ENCODE measurements around the gene MORN1.

The MORN1 gene

DNA sequence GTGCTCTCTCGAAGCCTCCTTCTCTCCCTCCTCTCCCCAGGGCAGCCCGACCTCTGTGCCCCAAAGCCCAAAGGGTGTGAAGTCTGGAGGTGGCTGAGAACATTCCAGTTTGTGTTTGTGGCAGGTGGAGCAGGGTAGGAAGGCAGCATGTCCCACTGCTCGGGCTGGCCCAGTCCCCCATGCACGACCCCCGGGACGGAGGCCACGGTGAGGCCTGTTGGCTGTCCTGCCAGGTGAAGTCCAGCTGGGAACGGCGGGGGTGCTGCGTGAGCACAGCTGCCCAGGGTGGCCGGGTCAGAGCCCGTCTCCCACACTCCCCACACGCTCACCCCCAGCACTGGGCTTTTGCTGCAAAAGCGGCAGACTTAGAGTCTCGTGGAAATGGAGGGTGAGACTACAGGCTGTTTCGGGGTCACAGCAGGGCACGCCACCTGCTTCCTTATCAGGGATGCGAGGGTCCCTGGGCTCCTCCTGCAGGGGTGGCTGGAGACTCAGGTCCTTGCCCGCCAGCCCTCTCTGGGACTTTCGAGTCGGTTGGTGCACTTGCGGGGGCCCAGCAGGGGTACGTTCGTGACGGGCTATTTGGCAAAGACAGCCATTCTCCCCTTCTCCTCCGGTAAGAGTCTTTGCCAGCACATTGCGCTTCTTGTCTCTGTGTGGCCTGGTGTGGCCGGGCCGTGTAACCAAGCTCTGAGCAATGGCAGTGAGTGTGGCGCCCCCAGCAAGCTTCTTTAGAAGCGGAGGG is 40.3 kb downstream of the MORN1 start:
- no peak for DNase-seq (ENCODE audit: low spot score)

DNA sequence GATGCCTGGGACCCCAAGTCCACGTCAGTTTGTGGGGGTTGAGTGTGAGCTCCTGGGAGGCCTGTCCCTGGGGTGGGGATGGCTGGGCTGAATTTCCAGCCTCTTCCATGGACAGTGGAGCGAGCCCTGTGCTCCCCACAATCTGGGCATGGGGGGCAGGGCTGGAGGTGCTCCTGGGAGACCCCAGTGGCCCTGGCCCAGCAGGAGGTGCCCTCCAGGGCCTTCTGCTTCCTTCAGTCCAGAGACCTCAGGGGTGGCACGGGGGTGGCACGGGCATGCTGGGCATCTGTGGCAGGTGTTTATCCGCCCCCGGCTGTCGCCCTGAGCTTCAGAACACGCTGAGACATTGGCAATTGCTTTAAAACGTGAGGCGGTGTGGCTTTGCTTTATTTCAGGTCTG is 40.9 kb downstream of the MORN1 start:
- no peak for DNase-seq (ENCODE audit: low spot score)

DNA sequence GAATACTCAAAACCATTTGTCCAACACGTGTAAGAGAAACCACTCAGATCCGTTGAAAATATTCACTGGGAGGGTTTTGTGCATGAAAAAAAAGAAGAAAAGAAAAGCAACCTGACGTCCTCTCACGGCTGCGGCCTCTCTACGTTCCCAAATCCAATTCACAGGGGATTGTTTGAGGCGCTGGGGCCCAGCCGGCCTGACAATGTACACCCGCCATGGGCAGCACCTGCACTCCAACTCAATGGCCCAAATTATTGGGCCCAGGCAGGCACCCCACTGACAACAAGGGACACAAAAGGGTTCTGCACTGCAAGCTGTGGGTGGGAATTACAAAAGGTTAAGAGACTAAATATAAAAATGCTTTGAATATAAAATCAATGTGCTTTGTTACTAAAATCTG is 41.5 kb downstream of the MORN1 start:
- DNase-seq (ENCODE audit: low spot score), result no peak

DNA sequence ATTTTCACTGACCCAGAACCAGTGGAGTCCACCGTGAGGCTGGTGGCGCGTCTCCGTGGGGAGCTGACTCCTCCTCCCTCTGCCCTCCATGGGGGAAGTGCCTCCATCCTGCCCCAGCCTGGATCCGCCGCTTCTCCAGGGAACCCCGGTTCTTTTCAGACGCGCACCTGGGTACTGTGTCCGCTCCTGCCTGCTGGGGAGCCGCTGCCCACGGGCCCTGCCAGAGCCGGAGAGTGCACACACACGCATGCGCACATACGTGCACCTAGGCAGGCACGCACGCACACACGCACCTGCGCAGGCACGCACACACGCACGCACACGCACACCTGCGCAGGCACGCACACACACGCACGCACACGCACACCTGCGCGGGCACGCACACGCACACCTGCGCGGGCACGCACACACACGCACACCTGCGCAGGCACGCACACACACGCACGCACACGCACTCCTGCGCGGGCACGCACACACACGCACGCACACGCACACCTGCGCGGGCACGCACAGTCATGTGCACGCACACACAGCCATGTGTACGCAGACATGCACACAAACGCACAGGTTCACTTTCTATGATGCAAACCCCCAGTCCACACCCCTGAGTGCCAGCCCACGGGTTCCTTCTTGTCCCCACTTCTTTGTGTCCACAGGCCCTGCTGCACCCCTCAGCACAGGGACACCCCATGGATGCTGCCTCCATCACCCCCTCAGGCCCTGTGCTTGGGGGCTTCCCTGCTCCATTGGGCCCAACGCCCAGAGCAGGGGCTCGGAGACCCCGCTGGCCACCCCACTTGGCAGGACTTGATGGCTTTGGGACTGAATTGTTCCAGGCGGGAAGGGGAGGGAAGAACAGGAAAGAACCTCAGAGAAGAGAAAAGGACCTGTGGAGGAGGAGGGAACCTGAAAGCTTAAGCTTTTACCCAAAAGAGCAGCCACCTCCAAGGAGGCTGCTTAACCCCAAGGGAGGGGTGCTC is 42.7 kb downstream of the MORN1 start:
- no peak for DNase-seq (ENCODE audit: low spot score)

DNA sequence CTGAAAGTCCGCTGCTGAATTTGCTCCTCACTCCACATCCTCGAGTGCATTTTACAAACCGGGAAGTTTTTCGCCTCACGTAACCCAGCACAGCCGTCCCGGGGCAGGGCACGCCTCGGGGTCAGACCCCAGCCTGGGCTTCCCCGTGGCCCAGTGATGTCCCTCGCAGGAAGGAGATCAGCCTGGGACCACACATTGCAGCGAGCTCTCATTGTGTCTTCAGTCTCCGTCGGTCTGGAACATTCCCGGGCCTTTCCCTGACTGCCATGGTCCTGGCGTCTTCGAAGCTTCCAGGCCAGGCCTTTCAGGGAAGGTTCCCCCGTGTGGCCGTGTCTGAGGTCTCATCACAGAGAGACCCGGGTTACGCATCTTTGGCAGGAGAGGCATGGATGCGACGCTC is 43.5 kb downstream of the MORN1 start:
- DNase-seq (ENCODE audit: low spot score), result no peak

DNA sequence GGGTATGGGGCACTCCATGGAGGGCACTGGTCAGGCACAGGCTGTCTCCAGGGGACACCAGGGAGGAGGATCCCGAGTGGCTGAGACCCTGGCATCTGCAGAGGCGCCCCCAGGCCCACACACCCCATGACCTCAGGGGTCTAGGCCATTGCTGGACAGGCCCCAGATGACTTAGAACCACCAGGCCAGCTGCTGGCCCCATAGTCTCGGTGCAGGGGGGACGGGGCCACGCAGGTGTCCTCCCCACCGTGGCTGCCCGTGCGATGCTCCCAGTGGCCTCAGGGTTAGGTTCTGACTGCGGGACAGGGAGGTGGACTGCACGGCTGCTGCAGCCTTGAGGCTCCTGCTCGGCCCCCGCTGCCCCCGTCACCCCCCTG is 44.0 kb downstream of the MORN1 start:
- DNase-seq (ENCODE audit: low spot score), result no peak

DNA sequence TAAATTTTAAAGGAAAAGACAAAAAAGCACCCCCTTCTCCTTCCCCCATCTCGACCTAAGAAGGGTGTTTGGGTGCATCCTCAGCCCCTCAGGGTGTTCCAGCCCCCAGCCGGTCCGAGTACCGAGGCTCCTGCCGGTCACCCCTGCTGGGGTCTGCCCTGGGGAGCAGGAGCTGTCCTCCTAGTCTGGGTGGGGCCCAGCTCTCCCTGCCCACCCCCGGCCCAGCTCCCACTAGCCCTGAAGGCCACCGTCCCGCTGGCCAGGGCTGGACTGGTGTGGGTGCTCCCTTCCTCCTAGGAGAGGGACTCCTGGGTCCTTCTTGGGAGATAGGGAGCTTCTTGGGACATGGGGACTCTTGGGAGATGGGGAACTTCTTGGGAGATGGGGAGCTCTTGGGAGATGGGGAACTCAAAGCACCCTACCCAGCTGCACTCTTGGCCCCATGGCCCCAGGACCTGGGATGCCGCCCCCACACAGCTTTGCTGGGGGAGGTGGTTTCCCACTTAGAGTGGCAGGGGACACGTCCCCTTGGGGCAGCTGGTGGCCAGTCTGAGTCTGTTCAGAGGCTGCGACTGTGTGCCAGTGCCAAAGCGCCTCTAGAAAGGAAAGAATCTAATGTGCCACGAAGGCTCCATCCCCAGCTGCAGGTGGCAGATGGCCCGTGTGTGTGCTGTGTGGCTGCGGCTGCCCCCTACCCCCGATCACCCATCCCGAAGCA is 44.5 kb downstream of the MORN1 start:
- DNase-seq (ENCODE audit: low spot score), result no peak

DNA sequence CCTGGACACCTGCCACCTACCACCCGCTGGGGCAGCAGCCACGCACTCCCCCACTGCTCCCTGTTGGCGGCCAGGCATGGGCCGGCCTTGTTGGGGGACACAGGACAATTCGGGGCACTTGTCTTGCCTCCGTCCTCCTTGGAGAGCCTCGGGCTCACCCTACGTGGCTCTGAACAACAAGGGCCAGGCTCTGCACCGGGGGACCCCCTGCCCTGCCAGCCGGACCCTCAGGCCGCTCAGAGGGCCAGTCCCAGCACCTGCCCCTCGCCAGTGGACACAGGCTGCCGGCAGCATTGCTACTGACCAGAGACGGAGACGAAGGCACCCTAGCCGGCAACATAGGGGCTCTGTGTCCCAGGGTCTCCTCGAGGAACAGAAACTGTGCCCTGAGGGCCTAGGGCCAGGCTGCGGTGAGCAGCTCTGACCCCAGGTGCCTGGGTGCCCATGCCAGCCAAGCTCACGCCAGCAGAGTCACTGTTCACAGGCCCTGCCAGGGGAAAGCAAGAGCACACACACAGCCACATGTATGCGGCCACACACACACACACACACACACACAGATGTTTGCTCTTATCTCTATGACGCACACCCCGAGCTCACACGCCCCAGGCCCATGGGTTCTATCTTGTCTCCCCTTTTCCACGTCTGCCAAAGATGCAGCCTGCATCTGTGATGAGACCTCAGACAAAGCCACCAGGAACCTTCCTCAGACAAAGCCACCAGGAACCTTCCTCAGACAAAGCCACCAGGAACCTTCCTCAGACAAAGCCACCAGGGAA is 45.9 kb downstream of the MORN1 start:
- DNase-seq (ENCODE audit: low spot score), result no peak

DNA sequence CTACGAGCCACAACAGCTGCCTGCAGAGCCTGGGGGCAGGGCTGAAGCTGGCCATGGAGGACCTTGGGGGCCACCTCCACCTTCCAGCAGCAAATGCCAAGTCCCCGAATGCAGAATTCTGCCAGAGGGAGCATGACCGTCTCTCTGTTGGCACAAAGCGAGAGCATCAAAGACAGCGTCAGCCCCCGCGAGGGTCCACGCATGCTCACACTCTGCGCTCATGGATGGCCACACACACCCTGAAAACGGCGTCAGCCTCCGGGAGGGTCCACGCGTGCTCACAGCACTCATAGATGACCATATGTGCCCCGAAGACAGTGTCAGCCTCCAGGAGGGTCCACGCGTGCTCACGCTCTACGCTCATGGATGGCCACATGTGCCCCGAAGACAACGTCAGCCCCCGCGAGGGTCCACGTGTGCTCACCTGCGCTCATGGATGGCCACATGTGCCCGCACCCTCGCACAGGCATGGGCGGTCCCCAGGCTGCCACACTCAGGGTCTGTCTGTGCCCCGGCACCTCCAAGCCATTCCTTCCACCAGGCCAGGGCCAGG is 46.5 kb downstream of the MORN1 start:
- DNase-seq (ENCODE audit: low spot score), result no peak

DNA sequence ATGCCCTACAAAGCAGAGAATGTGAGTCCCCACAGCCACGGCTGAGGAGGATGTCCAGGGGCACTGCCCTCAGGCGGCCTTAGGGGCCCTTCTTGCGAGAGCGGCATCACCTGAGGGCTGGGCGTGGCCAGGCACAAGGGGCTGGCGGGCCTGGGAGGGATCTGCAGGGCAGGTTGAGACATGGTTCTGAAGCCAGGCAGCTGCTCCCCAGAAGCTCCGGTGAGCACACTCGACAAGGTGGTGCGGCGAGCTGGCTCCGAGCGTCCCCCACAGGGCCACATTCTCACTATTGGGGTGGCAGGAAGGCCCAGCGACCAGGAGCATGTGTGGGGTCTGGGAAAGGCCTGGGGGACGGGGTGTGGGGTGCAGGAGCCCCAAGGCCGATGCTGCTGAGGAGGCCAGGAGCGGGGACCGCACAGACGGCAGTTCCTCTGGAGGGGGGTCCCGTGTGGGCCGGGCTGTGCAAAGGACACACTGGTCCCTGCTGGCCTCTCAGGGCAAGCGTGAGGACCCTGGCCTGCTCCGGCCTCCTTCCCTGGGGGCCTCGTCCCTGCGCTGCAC is 47.2 kb downstream of the MORN1 start:
- DNase-seq (ENCODE audit: low spot score), result no peak

DNA sequence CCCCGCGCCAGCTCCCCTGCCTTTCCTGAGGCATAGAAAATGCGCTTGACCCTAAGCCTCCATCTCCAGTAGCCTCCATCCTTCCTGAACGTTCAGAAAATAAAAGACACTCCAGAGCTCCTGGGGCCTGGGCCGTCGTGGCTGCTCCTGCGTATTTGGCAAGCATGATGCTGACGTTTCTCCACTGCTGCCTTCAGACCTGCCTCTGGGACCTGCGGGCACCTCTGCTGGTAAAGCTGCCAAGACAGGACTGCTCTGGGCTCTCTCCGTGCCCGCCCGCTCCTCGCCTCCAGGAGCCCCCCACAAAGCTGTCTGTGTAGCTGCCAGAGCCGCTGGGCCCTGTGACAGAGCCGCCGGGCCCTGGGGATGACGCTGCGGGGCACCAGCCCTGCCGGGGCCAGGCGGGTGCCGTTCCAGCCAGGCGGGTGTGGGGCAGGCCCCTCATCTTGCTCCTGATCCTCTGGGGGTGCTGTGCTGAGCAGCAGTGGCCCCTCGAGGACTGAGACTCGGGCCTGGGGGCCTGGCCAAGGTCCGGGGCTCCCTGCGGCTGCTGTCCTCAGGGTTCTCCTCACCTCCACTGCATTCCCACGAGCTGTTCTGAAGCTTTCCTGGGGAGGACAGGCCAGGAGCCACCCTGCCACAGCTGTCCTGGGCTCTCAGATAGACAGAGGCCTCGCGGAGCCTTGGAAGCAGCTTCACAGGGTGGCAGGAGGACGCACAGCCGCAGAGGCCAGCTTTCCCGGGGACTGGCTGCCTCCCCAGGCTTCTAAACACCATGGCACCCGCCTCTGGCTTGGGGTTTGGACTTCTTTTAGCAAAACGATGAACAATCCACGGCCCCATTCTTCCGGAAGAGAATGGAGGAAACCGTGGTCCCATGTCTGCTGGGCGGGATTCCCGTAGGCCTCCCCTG is 48.1 kb downstream of the MORN1 start:
- DNase-seq (ENCODE audit: low spot score), result no peak

DNA sequence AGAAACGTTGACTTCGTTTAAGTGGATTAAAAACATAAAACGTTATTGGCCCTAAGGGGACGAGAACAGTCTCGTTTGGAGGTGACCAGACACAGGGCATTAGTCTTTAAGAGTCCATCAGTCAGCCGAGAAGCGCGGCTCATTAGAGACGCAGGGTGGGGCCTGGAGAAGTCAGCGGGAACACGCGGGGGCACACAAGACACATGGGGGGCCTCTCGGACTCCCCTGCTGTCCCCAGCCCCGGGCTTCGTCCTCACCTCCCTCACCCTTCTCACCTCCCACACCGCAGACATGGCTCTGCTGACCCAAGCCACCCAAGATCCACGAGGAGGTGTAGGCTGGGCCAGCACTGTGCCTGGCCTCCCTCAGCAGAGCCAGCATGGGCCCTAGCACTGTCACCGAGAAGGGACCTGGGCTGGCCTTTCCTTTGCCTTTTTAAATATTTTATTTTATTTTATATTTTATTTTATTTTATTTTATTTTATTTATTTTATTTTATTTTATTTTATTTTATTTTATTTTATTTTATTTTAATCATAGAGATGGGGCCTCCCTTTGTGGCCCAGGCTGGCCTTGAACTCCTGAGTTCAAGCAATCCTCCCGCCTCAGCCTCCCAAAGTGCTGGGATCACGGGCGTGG is 48.9 kb downstream of the MORN1 start:
- DNase-seq (ENCODE audit: low spot score), result no peak

DNA sequence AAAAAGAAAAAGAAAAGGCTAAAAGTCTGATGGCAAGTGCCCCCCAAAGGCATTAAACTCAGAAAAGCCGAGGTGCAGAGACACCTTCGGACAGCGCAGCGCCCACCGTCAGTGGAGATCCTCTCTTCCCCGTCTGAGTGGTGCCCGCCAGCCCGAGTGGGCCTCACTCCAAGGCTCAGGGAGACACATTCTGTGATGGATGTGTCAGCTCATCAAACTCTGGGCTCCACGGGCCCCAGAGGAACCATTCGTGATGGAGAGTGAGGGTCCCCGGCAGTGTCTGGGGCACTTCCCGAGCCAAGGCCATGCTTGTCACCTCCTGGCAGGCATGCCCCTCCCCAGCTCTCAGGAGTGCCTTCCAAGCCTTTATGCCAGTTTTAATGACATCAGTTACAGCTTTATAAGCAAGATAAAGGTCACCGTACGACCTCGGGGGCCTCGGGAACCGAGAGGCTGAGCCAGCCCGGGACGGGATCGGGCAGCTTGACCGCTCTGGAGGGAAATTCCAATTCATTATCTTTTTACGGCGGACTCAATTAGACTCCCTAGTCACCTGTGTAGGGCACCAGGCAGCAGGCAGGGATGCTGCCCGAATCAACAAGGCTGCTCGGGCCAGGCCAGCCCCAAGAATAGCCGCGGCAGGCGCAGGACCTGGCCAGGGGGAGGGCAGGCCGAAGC is 49.5 kb downstream of the MORN1 start:
- DNase-seq (ENCODE audit: low spot score), result no peak

DNA sequence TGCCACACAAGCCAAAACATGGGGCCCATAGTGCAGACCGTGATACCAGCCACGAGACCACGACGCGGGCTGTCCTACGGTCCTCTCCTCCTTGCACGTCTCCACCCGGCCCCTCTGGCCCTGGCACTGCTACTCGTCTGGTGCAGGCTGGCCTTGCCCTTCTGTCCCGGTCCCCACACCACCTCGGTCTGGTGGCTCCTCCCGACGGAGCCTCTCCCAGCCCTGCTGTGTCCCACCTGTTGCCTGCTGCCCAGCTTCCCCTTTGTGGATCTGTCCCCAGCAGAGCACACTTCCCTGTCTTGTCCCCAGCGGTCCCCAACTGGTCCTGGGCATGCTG is 50.5 kb downstream of the MORN1 start:
- DNase-seq (ENCODE audit: low spot score), result no peak

DNA sequence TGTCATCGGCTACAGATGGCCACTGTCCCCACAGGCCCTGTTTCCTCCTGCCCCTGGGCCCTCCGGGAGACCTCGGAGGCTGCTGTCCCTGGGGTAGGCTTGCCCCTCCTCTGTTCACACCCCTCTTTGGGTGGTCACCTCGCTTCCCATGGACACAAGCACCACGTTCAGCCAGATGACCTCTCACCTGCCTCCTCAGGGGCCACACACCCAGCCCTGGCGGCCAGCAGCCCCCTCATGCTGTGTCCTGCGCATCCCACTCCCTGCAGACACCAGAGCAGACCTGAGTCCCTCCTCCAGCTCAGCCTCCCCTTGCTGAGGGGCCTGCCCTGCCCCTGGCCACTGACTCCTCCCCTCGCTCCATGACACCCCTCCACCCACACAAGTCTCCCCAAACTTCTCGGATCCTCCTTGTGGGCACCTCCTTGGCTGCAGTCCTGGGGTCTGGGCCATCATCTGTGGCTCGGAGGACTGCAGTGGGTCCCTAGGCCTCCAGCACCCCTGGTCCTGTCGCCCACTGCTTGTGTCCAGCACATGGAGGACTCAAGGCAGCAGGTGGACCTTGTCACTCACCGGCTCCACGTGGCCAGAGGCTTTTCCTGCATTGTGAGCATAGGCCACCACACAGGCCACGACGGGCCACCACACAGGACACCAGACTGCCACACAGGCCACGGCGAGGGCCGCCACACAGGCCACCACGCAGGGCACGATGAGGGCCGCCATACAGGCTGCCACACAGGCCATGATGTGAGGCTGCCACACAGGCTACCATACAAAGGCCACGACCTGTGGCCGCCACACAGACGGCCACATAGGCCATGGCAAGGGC is 51.1 kb downstream of the MORN1 start:
- DNase-seq (ENCODE audit: low spot score), result no peak

DNA sequence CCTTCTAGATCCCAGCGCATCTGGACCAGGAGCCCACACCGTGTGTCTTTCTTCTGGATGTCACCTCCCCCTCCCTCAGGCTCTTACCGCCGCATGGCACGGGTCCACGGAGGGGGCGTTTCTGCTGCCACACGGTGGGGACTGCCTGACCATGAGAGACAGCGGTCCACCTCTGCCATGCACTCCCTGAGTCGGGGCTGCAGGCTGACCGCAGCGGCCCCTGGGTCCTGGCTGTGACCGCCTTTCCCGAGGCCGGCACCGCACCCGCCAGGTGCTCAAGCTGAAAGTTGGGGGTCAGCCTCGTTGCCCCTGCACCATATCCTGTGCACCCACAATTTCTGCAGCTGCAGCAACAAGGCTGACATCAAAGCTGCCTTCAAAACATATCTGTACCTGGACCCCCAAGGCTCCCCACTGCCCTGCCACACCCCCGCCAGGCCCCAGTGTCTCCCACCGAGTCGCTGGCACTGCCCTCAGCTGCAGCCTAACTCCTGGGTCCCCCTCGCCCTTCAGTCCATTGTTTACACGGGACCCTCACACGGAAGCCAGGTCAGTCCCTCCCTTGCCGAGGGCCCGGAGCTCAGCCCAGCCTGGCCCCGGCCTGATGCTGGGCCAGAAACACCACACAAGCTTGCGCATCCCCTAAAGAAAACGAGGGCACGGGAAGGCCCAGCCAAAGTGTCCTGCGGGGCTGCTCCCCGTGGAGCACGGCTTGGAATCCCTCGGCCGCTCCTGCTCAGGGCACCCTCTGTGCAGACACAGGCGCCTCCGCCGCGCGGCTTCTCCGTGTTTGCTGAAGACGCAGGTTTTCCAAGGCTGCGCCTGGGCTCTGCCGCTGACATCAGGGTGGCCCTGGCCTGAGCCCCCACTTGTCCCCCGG is 51.9 kb downstream of the MORN1 start:
- no peak for DNase-seq (ENCODE audit: low spot score)

DNA sequence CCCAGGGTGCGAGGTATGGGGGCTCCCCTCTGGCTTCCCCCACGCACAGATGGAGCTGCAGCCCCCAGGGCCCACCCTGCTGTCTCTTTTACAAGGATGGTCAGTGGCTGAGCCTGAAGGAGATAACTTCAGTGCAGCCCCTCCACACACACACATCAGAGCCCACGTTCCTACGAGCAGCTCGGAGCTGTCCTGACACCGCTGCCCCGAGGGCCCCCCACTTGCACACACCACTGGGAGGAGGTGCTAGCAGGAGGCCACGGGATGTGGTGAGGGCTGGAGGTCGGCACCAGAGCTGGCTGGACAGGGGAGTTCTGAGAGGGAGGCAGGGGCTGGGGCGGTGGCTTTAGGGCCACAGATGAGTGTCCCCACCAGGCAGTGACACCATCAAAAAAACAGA is 53.9 kb downstream of the MORN1 start:
- no peak for DNase-seq (ENCODE audit: low spot score)
